MCF 10A (cell line): Measurements from ENCODE around the gene MS4A15. TPM values are rescaled to one million over a fixed set of nuclear protein-coding genes. Genes with fewer than 3 reads are reported as not detected.

ENCODE experiments used
- BruUV-seq: library from RNA; stranded (reverse); fragments of 400-500 nt; replicated peaks from 2 replicates; lab custom pipeline; 2021; lab: Mats Ljungman, UMichigan
- CTCF ChIA-PET: fragments of 300-600 bp; sonication (Branson Sonifier 250); formaldehyde crosslinking; extraction: SDS; loops from one replicate; lab custom pipeline; 2021; ENCODE audit warnings: antibody characterized with exemption, inconsistent platforms; lab: Yijun Ruan, JAX
- POLR2A ChIA-PET: fragments of 300-600, 350-650 bp; sonication (Branson Sonifier 250); formaldehyde crosslinking; extraction: SDS; loops from one replicate; lab custom pipeline; 2020; ENCODE audit warnings: antibody characterized with exemption, inconsistent platforms; lab: Yijun Ruan, JAX
- DNase-seq: peaks from one replicate; pipeline ENCODE4 v3.0.0-alpha.2; 2018; ENCODE audit not compliant: unreplicated experiment
- H3K27ac Mint-ChIP-seq: one replicate; pipeline ENCODE4 v1.8.0; 2022; ENCODE audit warnings: mild to moderate bottlenecking, low read depth, mixed read lengths; ENCODE audit not compliant: unreplicated experiment
- H3K27me3 Mint-ChIP-seq: one replicate; pipeline ENCODE4 v1.8.0; 2022; ENCODE audit warnings: mixed read lengths; ENCODE audit not compliant: insufficient read depth, unreplicated experiment
- H3K36me3 Mint-ChIP-seq: one replicate; pipeline ENCODE4 v1.8.0; 2022; ENCODE audit warnings: mild to moderate bottlenecking, moderate library complexity, mixed read lengths; ENCODE audit not compliant: insufficient read depth, unreplicated experiment
- H3K4me1 Mint-ChIP-seq: one replicate; pipeline ENCODE4 v1.8.0; 2022; ENCODE audit warnings: mixed read lengths; ENCODE audit not compliant: insufficient read depth, unreplicated experiment
- H3K4me3 Mint-ChIP-seq: one replicate; pipeline ENCODE4 v1.8.0; 2022; ENCODE audit warnings: mild to moderate bottlenecking, moderate library complexity, mixed read lengths; ENCODE audit not compliant: unreplicated experiment
- H3K9me3 Mint-ChIP-seq: one replicate; pipeline ENCODE4 v1.8.0; 2022; ENCODE audit warnings: mixed read lengths; ENCODE audit not compliant: unreplicated experiment
- CTCF ChIP-seq: fragments of 200-600 bp; IDR thresholded peaks from one replicate; pipeline ENCODE4 v1.8.0; 2022; ENCODE audit warnings: antibody characterized with exemption, mild to moderate bottlenecking; ENCODE audit not compliant: unreplicated experiment
- intact Hi-C: fragments of 100-400 bp; cut with micrococcal nuclease; formaldehyde crosslinking; loops from 2 replicates; pipeline ENCODE4 v1.14.1; 2022
- total RNA-seq: library from RNA; stranded (reverse); gene quantifications from 2 replicates; pipeline ENCODE4 v1.2.3, GENCODE V29; 2022

MS4A15 gene
- total RNA-seq, 1 experiment from 2014 or later, result not detected

- no peaks in the 10 kb centered on the region for H3K27me3 Mint-ChIP-seq
- H3K27ac Mint-ChIP-seq, result no peak overlapping the region
- no peaks in the 10 kb centered on the region for H3K9me3 Mint-ChIP-seq
- no peaks in the 10 kb centered on the region for H3K4me1 Mint-ChIP-seq
- DNase-seq, result no peak
- ChIA-PET CTCF (interaction anchor here (0.7 to 7.0 kb wide), 6 partner anchors 8 to 405 kb away, joined by 3 to 72 read pairs (median 3); partner anchors contain the start of gene MS4A15), POLR2A (interaction anchor here (0.7 kb wide), 1 partner anchor 9 kb away, joined by 3 read pairs; no protein-coding TSS in a partner anchor)
- intact Hi-C loops, result no loop called here
- no peaks in the 10 kb centered on the region for H3K36me3 Mint-ChIP-seq
- no peak for TF ChIP-seq CTCF
- BruUV-seq, result no TSS peak
- no peak overlapping the region for H3K4me3 Mint-ChIP-seq
Measured at GRCh38 chr11:60768202-60768601, 11.5 kb downstream of the MS4A15 start.

GRCh38 chr11:60769273-60769672 is 12.6 kb downstream of the MS4A15 start:
- CTCF ChIA-PET, result interaction anchor here (0.6 to 1.5 kb wide), 5 partner anchors 10 to 406 kb away, joined by 3 to 6 read pairs (median 4); partner anchors contain the start of gene MS4A15
- no peak for DNase-seq
- TF ChIP-seq CTCF, result no peak
- POLR2A ChIA-PET, result interaction anchor here (0.7 to 0.9 kb wide), 2 partner anchors 11 to 343 kb away, joined by 3 read pairs; no protein-coding TSS in a partner anchor
- Mint-ChIP-seq H3K27ac (no peak overlapping the region), H3K9me3 (no peaks in the 10 kb centered on the region), H3K4me1 (peaks cover 1% of the 10 kb centered on the region), H3K27me3 (no peaks in the 10 kb centered on the region), H3K36me3 (no peaks in the 10 kb centered on the region), H3K4me3 (no peak overlapping the region)
- intact Hi-C loops, result no loop called here
- no TSS peak for BruUV-seq

GRCh38 chr11:60769811-60770210 is 13.1 kb downstream of the MS4A15 start:
- Mint-ChIP-seq H3K36me3 (no peaks in the 10 kb centered on the region), H3K27me3 (no peaks in the 10 kb centered on the region), H3K27ac (no peak overlapping the region), H3K4me3 (no peak overlapping the region), H3K9me3 (no peaks in the 10 kb centered on the region), H3K4me1 (peaks cover 6% of the 10 kb centered on the region)
- intact Hi-C loops, result no loop called here
- no peak for TF ChIP-seq CTCF
- no TSS peak for BruUV-seq
- CTCF ChIA-PET, result interaction anchor here (0.6 to 1.5 kb wide), 2 partner anchors 9 to 12 kb away, joined by 4 to 6 read pairs; no protein-coding TSS in a partner anchor
- POLR2A ChIA-PET, result interaction anchor here (0.7 kb wide), 1 partner anchor 344 kb away, joined by 3 read pairs; no protein-coding TSS in a partner anchor
- no peak for DNase-seq

GRCh38 chr11:60771146-60771545 is 14.5 kb downstream of the MS4A15 start:
- no peaks in the 10 kb centered on the region for H3K36me3 Mint-ChIP-seq
- intact Hi-C loops, result no loop called here
- no peaks in the 10 kb centered on the region for H3K27me3 Mint-ChIP-seq
- H3K4me3 Mint-ChIP-seq, result no peak overlapping the region
- no peak for TF ChIP-seq CTCF
- H3K27ac Mint-ChIP-seq, result no peak overlapping the region
- ChIA-PET POLR2A (no interaction called here), CTCF (interaction anchor here (0.6 to 1.0 kb wide), 3 partner anchors 70 to 305 kb away, joined by 3 to 5 read pairs (median 4); no protein-coding TSS in a partner anchor)
- DNase-seq, result no peak
- no TSS peak for BruUV-seq
- no peaks in the 10 kb centered on the region for H3K9me3 Mint-ChIP-seq
- H3K4me1 Mint-ChIP-seq, result peaks cover 7% of the 10 kb centered on the region
